DOHH2 (cell line): ENCODE results near the gene SLC25A30.

Source experiments
- H3F3A ChIP-seq: fragments of 200-600 bp; sonication (generic), shearing (Covaris generic); 2 replicates; pipeline ENCODE4 v1.6.0; 2016; ENCODE audit warnings: antibody characterized with exemption, mild to moderate bottlenecking; ENCODE audit not compliant: control insufficient read depth, insufficient read depth
- H3K27ac ChIP-seq: fragments of 200-600 bp; sonication (generic); 2 replicates; pipeline ENCODE4 v1.5.1; 2014; ENCODE audit warnings: low read depth, mild to moderate bottlenecking, low read length, moderate library complexity
- H3K27me3 ChIP-seq: fragments of 200-600 bp; sonication (generic); 2 replicates; pipeline ENCODE4 v1.6.1; 2014; ENCODE audit warnings: mild to moderate bottlenecking, low read length, mixed read lengths; ENCODE audit not compliant: control insufficient read depth
- H3K36me3 ChIP-seq: fragments of 200-600 bp; sonication (generic); 2 replicates; pipeline ENCODE4 v1.6.1; 2014; ENCODE audit warnings: mild to moderate bottlenecking, low read length, moderate library complexity, mixed read lengths; ENCODE audit not compliant: control insufficient read depth
- H3K4me1 ChIP-seq: fragments of 200-600 bp; sonication (generic); 2 replicates; pipeline ENCODE4 v1.6.1; 2014; ENCODE audit warnings: mild to moderate bottlenecking, low read length, mixed read lengths; ENCODE audit not compliant: control insufficient read depth
- H3K4me2 ChIP-seq: fragments of 200-600 bp; sonication (generic); 2 replicates; pipeline ENCODE4 v1.6.0; 2014; ENCODE audit warnings: mild to moderate bottlenecking, low read length, moderate library complexity
- H3K4me3 ChIP-seq: fragments of 200-600 bp; sonication (generic); 2 replicates; pipeline ENCODE4 v1.5.1; 2014; ENCODE audit warnings: mild to moderate bottlenecking, low read length, mixed read lengths
- H3K79me2 ChIP-seq: fragments of 200-600 bp; sonication (generic); 2 replicates; pipeline ENCODE4 v1.6.1; 2014; ENCODE audit warnings: mild to moderate bottlenecking, low read length, mixed read lengths; ENCODE audit not compliant: control insufficient read depth
- H3K9me2 ChIP-seq: fragments of 200-600 bp; sonication (generic); replicated peaks from 2 replicates; pipeline ENCODE4 v1.6.1; 2014; ENCODE audit warnings: mild to moderate bottlenecking, low read length, mixed read lengths; ENCODE audit not compliant: control insufficient read depth
- H3K9me3 ChIP-seq: fragments of 200-600 bp; sonication (generic); 2 replicates; pipeline ENCODE4 v1.6.1; 2014; ENCODE audit warnings: antibody characterized with exemption, low read length, mixed read lengths; ENCODE audit not compliant: control insufficient read depth, insufficient read depth
- H4K20me1 ChIP-seq: fragments of 200-600 bp; sonication (generic); 2 replicates; pipeline ENCODE4 v1.6.0; 2014; ENCODE audit warnings: low read depth, mild to moderate bottlenecking, antibody characterized with exemption, low read length, moderate library complexity; ENCODE audit not compliant: control insufficient read depth, insufficient read depth
- CTCF ChIP-seq: fragments of 200-600 bp; sonication (generic); IDR thresholded peaks from one replicate; pipeline ENCODE4 v1.5.1; 2014; ENCODE audit warnings: antibody characterized with exemption, mild to moderate bottlenecking, low read depth, low read length; ENCODE audit not compliant: poor library complexity, severe bottlenecking
- EZH2phosphoT487 ChIP-seq: fragments of 200-600 bp; sonication (generic); IDR thresholded peaks from 2 replicates; pipeline ENCODE4 v1.6.1; 2017; ENCODE audit warnings: borderline replicate concordance, mild to moderate bottlenecking, antibody characterized with exemption, low read length, moderate library complexity, mixed read lengths

SLC25A30 gene

GRCh38 chr13:45464141-45464686 lies 46.0 kb upstream of the SLC25A30 start:
- TF ChIP-seq CTCF: peak; percentile 16
- no peak for TF ChIP-seq EZH2phosphoT487
- H3K9me3 ChIP-seq: peaks cover 5% of the 10 kb centered on the region; the same call in 1 of the 2 replicates
- no peak overlapping the region for H3K27ac ChIP-seq
- H3K79me2 ChIP-seq: peaks cover 51% of the 10 kb centered on the region
- H3K36me3 ChIP-seq: peaks cover 7% of the 10 kb centered on the region
- peaks cover 19% of the 10 kb centered on the region for H3K4me1 ChIP-seq
- peak overlapping the region; percentile 98 for H3K4me3 ChIP-seq
- H4K20me1 ChIP-seq: no peaks in the 10 kb centered on the region
- H3K27me3 ChIP-seq: no peaks in the 10 kb centered on the region
- peak overlapping the region; percentile 88 for H3K4me2 ChIP-seq
- 0 out of 2 replicates have a peak, but pooled peaks cover 3% of the 10 kb centered on the region for H3F3A ChIP-seq
- H3K9me2 ChIP-seq: no peaks in the 10 kb centered on the region

- H3K4me2 ChIP-seq: no peak overlapping the region
- no peaks in the 10 kb centered on the region for H4K20me1 ChIP-seq
- TF ChIP-seq CTCF: no peak
- no peak for TF ChIP-seq EZH2phosphoT487
- H3F3A ChIP-seq: no peaks in the 10 kb centered on the region
- H3K4me1 ChIP-seq: no peaks in the 10 kb centered on the region
- no peak overlapping the region for H3K4me3 ChIP-seq
- no peaks in the 10 kb centered on the region for H3K27me3 ChIP-seq
- H3K27ac ChIP-seq: no peak overlapping the region
- H3K9me3 ChIP-seq: peaks cover 17% of the 10 kb centered on the region
- H3K36me3 ChIP-seq: no peaks in the 10 kb centered on the region
- no peaks in the 10 kb centered on the region for H3K9me2 ChIP-seq
- no peaks in the 10 kb centered on the region for H3K79me2 ChIP-seq
Observed at GRCh38 chr13:45456196-45456972, 38.2 kb upstream of the SLC25A30 start.

GRCh38 chr13:45454204-45454603 lies 36.0 kb upstream of the SLC25A30 start:
- Histone ChIP-seq H3K4me3 (no peak overlapping the region), H3K4me2 (no peak overlapping the region), H3K4me1 (no peaks in the 10 kb centered on the region), H4K20me1 (no peaks in the 10 kb centered on the region), H3K27ac (no peak overlapping the region), H3K9me2 (no peaks in the 10 kb centered on the region), H3F3A (no peaks in the 10 kb centered on the region), H3K9me3 (peaks cover 12% of the 10 kb centered on the region), H3K27me3 (no peaks in the 10 kb centered on the region), H3K36me3 (no peaks in the 10 kb centered on the region), H3K79me2 (no peaks in the 10 kb centered on the region)
- no peak for TF ChIP-seq CTCF
- no peak for TF ChIP-seq EZH2phosphoT487
